Measurements from ENCODE around the gene MYCBP2.

MYCBP2 gene

GRCh38 chr13:77033717-77034302 lies 293.1 kb downstream of the MYCBP2 start:
- H3K27ac ChIP-seq (ENCODE audit: low read depth, low read length), result no peak overlapping the region

GRCh38 chr13:77031656-77032243 lies 295.1 kb downstream of the MYCBP2 start:
- Histone ChIP-seq H3K9me3 (ENCODE audit: control insufficient read depth, insufficient read depth, low read depth, low read length) (no peaks in the 10 kb centered on the region), H3K27ac (ENCODE audit: low read depth, low read length) (no peak overlapping the region), H3K9ac (ENCODE audit: low read length) (no peak overlapping the region), H3K36me3 (ENCODE audit: control insufficient read depth, insufficient read depth, low read length) (no peaks in the 10 kb centered on the region), H3K27me3 (ENCODE audit: control insufficient read depth, insufficient read depth, low read length) (no peaks in the 10 kb centered on the region), H3K4me3 (ENCODE audit: low read depth, low read length) (no peak overlapping the region), H3K4me1 (ENCODE audit: control insufficient read depth, insufficient read depth, low read length) (no peaks in the 10 kb centered on the region)

More at GRCh38 chr13:77033717-77034302, 293.1 kb downstream of the MYCBP2 start:
- no peaks in the 10 kb centered on the region for H3K9me3 ChIP-seq (ENCODE audit: control insufficient read depth, insufficient read depth, low read depth, low read length)
- no peaks in the 10 kb centered on the region for H3K27me3 ChIP-seq (ENCODE audit: control insufficient read depth, insufficient read depth, low read length)
- H3K36me3 ChIP-seq (ENCODE audit: control insufficient read depth, insufficient read depth, low read length), result no peaks in the 10 kb centered on the region
- no peak overlapping the region for H3K9ac ChIP-seq (ENCODE audit: low read length)
- no peak overlapping the region for H3K4me3 ChIP-seq (ENCODE audit: low read depth, low read length)
- H3K4me1 ChIP-seq (ENCODE audit: control insufficient read depth, insufficient read depth, low read length), result no peaks in the 10 kb centered on the region

- Histone ChIP-seq H3K27me3 (ENCODE audit: control insufficient read depth, insufficient read depth, low read length) (no peaks in the 10 kb centered on the region), H3K36me3 (ENCODE audit: control insufficient read depth, insufficient read depth, low read length) (no peaks in the 10 kb centered on the region), H3K9ac (ENCODE audit: low read length) (no peak overlapping the region), H3K4me3 (ENCODE audit: low read depth, low read length) (no peak overlapping the region), H3K4me1 (ENCODE audit: control insufficient read depth, insufficient read depth, low read length) (no peaks in the 10 kb centered on the region), H3K9me3 (ENCODE audit: control insufficient read depth, insufficient read depth, low read depth, low read length) (no peaks in the 10 kb centered on the region), H3K27ac (ENCODE audit: low read depth, low read length) (no peak overlapping the region)
Observed at GRCh38 chr13:77029436-77029835, 297.5 kb downstream of the MYCBP2 start.

- Histone ChIP-seq H3K27me3 (ENCODE audit: control insufficient read depth, insufficient read depth, low read length) (no peaks in the 10 kb centered on the region), H3K4me3 (ENCODE audit: low read depth, low read length) (peak overlapping the region; percentile 81; the same call in 1 of the 2 replicates), H3K4me1 (ENCODE audit: control insufficient read depth, insufficient read depth, low read length) (no peaks in the 10 kb centered on the region), H3K9ac (ENCODE audit: low read length) (no peak overlapping the region), H3K9me3 (ENCODE audit: control insufficient read depth, insufficient read depth, low read depth, low read length) (no peaks in the 10 kb centered on the region), H3K36me3 (ENCODE audit: control insufficient read depth, insufficient read depth, low read length) (no peaks in the 10 kb centered on the region), H3K27ac (ENCODE audit: low read depth, low read length) (no peak overlapping the region)
Observed at GRCh38 chr13:77028202-77028601, 298.7 kb downstream of the MYCBP2 start.

GRCh38 chr13:77026861-77027621 lies 299.9 kb downstream of the MYCBP2 start, which contains the start of gene FBXL3:
Gene FBXL3 (minus strand): TSS chr13:77027159. CDS start chr13:77021860, 5,299 bp downstream.
- no peaks in the 10 kb centered on the region for H3K36me3 ChIP-seq (ENCODE audit: control insufficient read depth, insufficient read depth, low read length)
- no peaks in the 10 kb centered on the region for H3K9me3 ChIP-seq (ENCODE audit: control insufficient read depth, insufficient read depth, low read depth, low read length)
- H3K9ac ChIP-seq (ENCODE audit: low read length), result peak within 1 kb of the TSS; percentile 93
- peak within 1 kb of the TSS; percentile 86 for H3K27ac ChIP-seq (ENCODE audit: low read depth, low read length)
- H3K27me3 ChIP-seq (ENCODE audit: control insufficient read depth, insufficient read depth, low read length), result no peaks in the 10 kb centered on the region
- H3K4me3 ChIP-seq (ENCODE audit: low read depth, low read length), result peak within 1 kb of the TSS; percentile 81
- 0 out of 2 replicates have a peak, but pooled peaks cover 8% of the 10 kb centered on the region for H3K4me1 ChIP-seq (ENCODE audit: control insufficient read depth, insufficient read depth, low read length)

GRCh38 chr13:77026255-77026860 lies 300.5 kb downstream of the MYCBP2 start:
- H3K4me1 ChIP-seq (ENCODE audit: control insufficient read depth, insufficient read depth, low read length), result 0 out of 2 replicates have a peak, but pooled peaks cover 9% of the 10 kb centered on the region
- H3K9ac ChIP-seq (ENCODE audit: low read length), result peak overlapping the region; percentile 93
- peak overlapping the region; percentile 86; the same call in 1 of the 2 replicates for H3K27ac ChIP-seq (ENCODE audit: low read depth, low read length)
- no peaks in the 10 kb centered on the region for H3K27me3 ChIP-seq (ENCODE audit: control insufficient read depth, insufficient read depth, low read length)
- no peaks in the 10 kb centered on the region for H3K9me3 ChIP-seq (ENCODE audit: control insufficient read depth, insufficient read depth, low read depth, low read length)
- H3K4me3 ChIP-seq (ENCODE audit: low read depth, low read length), result peak overlapping the region; percentile 81
- 0 out of 2 replicates have a peak, but pooled peaks cover 3% of the 10 kb centered on the region for H3K36me3 ChIP-seq (ENCODE audit: control insufficient read depth, insufficient read depth, low read length)

GRCh38 chr13:77022341-77022740 lies 304.6 kb downstream of the MYCBP2 start:
- H3K4me1 ChIP-seq (ENCODE audit: control insufficient read depth, insufficient read depth, low read length), result 0 out of 2 replicates have a peak, but pooled peaks cover 9% of the 10 kb centered on the region

GRCh38 chr13:77019756-77020155 lies 307.1 kb downstream of the MYCBP2 start:
- no peak overlapping the region for H3K9ac ChIP-seq (ENCODE audit: low read length)
- H3K36me3 ChIP-seq (ENCODE audit: control insufficient read depth, insufficient read depth, low read length), result peaks cover 42% of the 10 kb centered on the region
- no peak overlapping the region for H3K27ac ChIP-seq (ENCODE audit: low read depth, low read length)
- H3K9me3 ChIP-seq (ENCODE audit: control insufficient read depth, insufficient read depth, low read depth, low read length), result no peaks in the 10 kb centered on the region
- H3K4me3 ChIP-seq (ENCODE audit: low read depth, low read length), result no peak overlapping the region
- H3K4me1 ChIP-seq (ENCODE audit: control insufficient read depth, insufficient read depth, low read length), result 0 out of 2 replicates have a peak, but pooled peaks cover 9% of the 10 kb centered on the region
- no peaks in the 10 kb centered on the region for H3K27me3 ChIP-seq (ENCODE audit: control insufficient read depth, insufficient read depth, low read length)

More at GRCh38 chr13:77022341-77022740, 304.6 kb downstream of the MYCBP2 start:
- H3K27ac ChIP-seq (ENCODE audit: low read depth, low read length), result no peak overlapping the region
- H3K9me3 ChIP-seq (ENCODE audit: control insufficient read depth, insufficient read depth, low read depth, low read length), result no peaks in the 10 kb centered on the region
- peaks cover 18% of the 10 kb centered on the region for H3K36me3 ChIP-seq (ENCODE audit: control insufficient read depth, insufficient read depth, low read length)
- H3K4me3 ChIP-seq (ENCODE audit: low read depth, low read length), result no peak overlapping the region
- no peak overlapping the region for H3K9ac ChIP-seq (ENCODE audit: low read length)
- no peaks in the 10 kb centered on the region for H3K27me3 ChIP-seq (ENCODE audit: control insufficient read depth, insufficient read depth, low read length)

GRCh38 chr13:77016888-77017623 lies 309.8 kb downstream of the MYCBP2 start:
- no peak overlapping the region for H3K9ac ChIP-seq (ENCODE audit: low read length)
- no peak overlapping the region for H3K4me3 ChIP-seq (ENCODE audit: low read depth, low read length)
- 0 out of 2 replicates have a peak, but pooled peaks cover under 1% of the 10 kb centered on the region for H3K4me1 ChIP-seq (ENCODE audit: control insufficient read depth, insufficient read depth, low read length)
- H3K36me3 ChIP-seq (ENCODE audit: control insufficient read depth, insufficient read depth, low read length), result peaks cover 68% of the 10 kb centered on the region
- no peaks in the 10 kb centered on the region for H3K9me3 ChIP-seq (ENCODE audit: control insufficient read depth, insufficient read depth, low read depth, low read length)
- no peak overlapping the region for H3K27ac ChIP-seq (ENCODE audit: low read depth, low read length)
- no peaks in the 10 kb centered on the region for H3K27me3 ChIP-seq (ENCODE audit: control insufficient read depth, insufficient read depth, low read length)

- H3K27ac ChIP-seq (ENCODE audit: low read depth, low read length), result no peak overlapping the region
- no peak overlapping the region for H3K4me3 ChIP-seq (ENCODE audit: low read depth, low read length)
- H3K36me3 ChIP-seq (ENCODE audit: control insufficient read depth, insufficient read depth, low read length), result peaks cover 73% of the 10 kb centered on the region
- no peaks in the 10 kb centered on the region for H3K4me1 ChIP-seq (ENCODE audit: control insufficient read depth, insufficient read depth, low read length)
- H3K9me3 ChIP-seq (ENCODE audit: control insufficient read depth, insufficient read depth, low read depth, low read length), result no peaks in the 10 kb centered on the region
- H3K9ac ChIP-seq (ENCODE audit: low read length), result no peak overlapping the region
- no peaks in the 10 kb centered on the region for H3K27me3 ChIP-seq (ENCODE audit: control insufficient read depth, insufficient read depth, low read length)
Observed at GRCh38 chr13:77016251-77016812, 310.6 kb downstream of the MYCBP2 start.

Measured in HUES6 (cell line).